D721Med (cell line): ENCODE results near the gene CCDC102B.

ENCODE experiments used
- DNase-seq: peaks from one replicate; pipeline ENCODE4 v3.0.0; 2011; ENCODE audit warnings: low spot score; ENCODE audit not compliant: insufficient read length
- FAIRE-seq: peaks from 2 replicates; lab custom pipeline; 2011; peaks lifted over from hg19 to GRCh38; lab: Jason Lieb, UNC
- TF ChIP-seq, protein P1 (sequence below): IDR thresholded peaks from 2 replicates; pipeline ENCODE4 v1.5.1; 2012; ENCODE audit warnings: mild to moderate bottlenecking, control low read depth; ENCODE audit not compliant: insufficient read depth; ENCODE audit errors: missing control alignments

Gene CCDC102B

DNA sequence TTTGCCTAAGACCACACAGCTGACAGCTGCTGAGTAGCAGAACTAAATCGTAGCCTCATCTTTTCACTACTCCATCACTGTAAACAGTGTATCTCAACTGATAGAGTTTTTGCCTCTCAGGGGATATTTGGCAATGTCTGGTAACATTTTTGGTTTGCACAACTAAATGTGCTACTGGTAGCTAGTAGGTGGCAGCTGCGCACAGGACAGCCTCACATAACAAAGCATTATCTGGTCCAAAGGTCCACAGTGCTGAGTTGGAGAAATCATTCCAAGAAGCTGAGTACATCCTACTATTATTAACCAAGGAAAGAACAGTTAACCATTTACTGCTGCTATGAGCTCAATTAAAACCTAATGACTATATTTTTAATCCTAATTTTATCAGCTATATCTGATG lies 6.1 kb upstream of the CCDC102B start:
- TF ChIP-seq, protein P1, sequence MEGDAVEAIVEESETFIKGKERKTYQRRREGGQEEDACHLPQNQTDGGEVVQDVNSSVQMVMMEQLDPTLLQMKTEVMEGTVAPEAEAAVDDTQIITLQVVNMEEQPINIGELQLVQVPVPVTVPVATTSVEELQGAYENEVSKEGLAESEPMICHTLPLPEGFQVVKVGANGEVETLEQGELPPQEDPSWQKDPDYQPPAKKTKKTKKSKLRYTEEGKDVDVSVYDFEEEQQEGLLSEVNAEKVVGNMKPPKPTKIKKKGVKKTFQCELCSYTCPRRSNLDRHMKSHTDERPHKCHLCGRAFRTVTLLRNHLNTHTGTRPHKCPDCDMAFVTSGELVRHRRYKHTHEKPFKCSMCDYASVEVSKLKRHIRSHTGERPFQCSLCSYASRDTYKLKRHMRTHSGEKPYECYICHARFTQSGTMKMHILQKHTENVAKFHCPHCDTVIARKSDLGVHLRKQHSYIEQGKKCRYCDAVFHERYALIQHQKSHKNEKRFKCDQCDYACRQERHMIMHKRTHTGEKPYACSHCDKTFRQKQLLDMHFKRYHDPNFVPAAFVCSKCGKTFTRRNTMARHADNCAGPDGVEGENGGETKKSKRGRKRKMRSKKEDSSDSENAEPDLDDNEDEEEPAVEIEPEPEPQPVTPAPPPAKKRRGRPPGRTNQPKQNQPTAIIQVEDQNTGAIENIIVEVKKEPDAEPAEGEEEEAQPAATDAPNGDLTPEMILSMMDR = no peak
- FAIRE-seq (no peak), DNase-seq (no peak)

DNA sequence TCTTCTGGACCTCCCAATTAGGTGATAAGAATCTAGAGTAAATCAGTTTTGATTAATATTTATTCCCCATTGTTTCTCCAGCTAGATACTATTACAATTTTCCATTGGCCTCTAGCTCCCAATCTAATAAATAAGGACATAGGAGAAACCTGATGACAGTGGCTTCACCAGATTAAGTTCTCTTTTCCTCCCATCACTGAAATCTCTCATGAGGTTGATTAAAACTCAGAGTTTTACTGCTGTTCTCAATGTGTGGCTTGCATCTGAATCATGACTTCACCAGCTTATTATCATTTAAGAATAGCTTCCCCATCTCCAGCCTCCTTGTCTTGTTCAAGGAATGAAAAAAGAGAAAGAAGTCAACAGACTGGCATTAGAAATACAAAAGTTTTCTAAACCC lies 3.9 kb upstream of the CCDC102B start:
- TF ChIP-seq, protein P1 = no peak
- FAIRE-seq (no peak), DNase-seq (no peak)

DNA sequence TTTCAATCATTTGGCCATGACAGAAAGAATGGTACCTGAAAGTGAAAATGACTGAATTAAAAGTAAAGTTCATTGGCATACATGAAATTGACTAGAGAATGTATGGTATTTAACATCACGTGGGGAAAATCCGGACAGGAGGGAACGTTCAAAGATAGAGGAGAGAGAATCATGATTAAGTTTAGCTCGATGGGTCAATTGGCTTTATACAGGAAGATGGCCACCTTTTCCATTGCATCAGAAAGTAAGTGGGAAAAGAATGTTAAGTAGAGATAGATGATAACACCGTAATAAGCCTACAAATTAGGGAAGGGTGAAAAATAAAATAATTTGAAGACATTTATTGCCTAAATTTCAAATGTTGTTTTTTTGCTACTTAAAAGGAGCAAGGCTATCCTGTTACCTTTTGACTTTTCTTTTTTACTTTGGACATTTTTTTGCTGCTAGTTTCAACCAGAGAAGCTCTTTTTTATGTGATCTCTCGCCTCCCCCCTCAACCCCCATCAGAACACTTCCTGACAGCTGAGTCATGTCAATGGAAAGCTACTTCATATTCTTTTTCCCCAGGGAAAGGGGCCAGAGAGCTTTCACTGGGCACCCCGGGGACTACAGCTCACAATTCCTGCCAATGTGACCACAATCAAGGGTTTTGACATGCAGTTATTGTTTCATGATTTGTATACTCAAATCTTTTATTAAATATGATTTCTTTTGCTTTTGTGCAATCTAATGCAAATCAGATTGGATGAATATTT lies 767 bp upstream of the CCDC102B start:
- TF ChIP-seq, protein P1 = no peak
- DNase-seq = no peak
- FAIRE-seq = no peak

DNA sequence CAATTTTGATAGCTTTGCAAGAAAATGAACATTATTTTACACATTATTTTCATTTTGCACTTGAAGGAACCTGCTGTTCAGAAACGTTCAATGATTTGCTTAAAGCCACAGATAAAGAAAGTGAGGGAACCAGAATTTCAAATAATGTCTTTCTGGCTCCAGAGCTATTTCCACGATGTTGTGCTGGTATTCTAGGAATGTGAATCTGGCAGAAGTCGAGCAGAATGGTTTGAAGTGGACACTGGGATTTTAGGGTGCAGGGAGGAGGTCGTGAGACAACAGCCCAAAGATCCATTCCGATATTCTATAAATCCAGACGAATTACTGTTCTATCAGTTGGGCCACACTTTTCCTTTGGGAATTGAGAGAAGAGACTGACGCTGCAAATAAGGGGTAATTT lies 2.2 kb downstream of the CCDC102B start:
- no peak for DNase-seq
- TF ChIP-seq, protein P1 = no peak
- no peak for FAIRE-seq

DNA sequence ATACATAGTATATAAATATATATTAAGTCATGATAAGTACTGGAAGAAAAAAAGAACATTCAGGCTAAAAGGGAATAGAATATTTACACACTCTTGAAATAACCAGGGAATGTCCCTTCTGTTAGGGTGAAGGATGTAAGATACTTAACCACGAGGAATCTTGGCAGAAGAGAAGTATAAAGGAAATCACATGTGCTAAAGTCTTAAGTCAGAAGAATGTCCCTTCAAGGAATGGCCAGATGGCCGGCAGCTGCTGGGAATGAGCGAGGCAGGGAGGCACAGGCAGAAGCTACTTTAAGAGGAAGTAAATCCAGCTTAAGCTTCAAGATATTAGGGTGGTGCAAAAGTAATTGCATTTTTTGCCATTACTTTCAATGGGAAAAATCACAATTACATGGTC lies 5.5 kb downstream of the CCDC102B start:
- TF ChIP-seq, protein P1 = no peak
- peak; percentile 100 for FAIRE-seq
- DNase-seq = peak; percentile 51

DNA sequence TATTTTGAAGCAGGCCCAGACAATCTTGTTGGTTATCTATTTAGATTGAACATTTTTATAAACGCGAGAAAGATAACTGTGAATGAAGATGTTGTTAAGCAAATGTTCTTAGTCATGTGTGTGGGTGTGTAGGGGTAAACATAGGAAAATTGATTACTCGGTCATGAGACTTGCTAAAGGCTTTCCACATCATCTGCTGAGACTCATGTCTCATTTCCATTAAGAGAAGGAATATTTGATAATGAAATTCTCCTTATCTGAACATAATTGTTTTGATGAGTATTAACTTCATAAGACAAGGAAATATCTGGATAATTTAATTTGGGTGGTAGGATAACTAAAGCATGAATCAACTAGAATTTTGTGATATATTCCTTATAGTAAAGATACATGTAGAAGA lies 19.7 kb downstream of the CCDC102B start:
- FAIRE-seq (no peak), DNase-seq (no peak)
- TF ChIP-seq, protein P1 = no peak

DNA sequence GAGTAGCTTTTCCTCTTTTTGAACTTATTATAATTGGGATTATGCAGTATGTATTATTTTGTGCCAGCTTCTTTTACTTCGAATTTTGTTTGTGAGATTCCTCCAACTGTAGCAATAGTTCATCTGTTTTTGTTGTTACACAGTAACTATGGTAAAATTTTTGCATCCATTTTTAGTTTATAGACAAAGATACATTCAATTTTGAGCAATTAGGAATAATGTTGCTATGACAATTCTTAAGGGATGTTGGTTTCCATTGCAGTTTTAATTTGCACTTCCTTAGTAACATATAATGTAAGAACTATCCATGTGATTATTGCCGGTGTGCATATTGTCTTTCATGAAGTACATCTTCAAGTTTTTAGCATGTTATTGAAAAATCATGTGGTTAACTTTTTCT lies 20.7 kb downstream of the CCDC102B start:
- TF ChIP-seq, protein P1 = no peak
- FAIRE-seq (peak; percentile 100), DNase-seq (no peak)
